DND-41 (cell line): ENCODE measurements around the gene CYB561A3.

Experiments used
- CTCF ChIP-seq: IDR thresholded peaks from 2 replicates; pipeline ENCODE4 v1.5.1; 2012; ENCODE audit warnings: borderline replicate concordance, low read length, moderate library complexity, mild to moderate bottlenecking; ENCODE audit not compliant: poor library complexity, severe bottlenecking; ENCODE audit errors: extremely low read depth
- EZH2 ChIP-seq: IDR thresholded peaks from 3 replicates; pipeline ENCODE4 v1.6.1; 2012; ENCODE audit warnings: borderline replicate concordance, low read depth, mild to moderate bottlenecking, moderate library complexity, low read length, inconsistent platforms; ENCODE audit not compliant: severe bottlenecking

- TF ChIP-seq EZH2 = no peak
- no peak for TF ChIP-seq CTCF
Observed at GRCh38 chr11:61335355-61335710, 26.3 kb downstream of the CYB561A3 start.
